ENCODE data around the gene NSMCE1.
"Not testable (repeated sequence)": the region's sequence is repeated elsewhere in the genome, so short reads cannot be mapped to it uniquely, and the experiment has no call there.

NSMCE1 gene

GRCh38 chr16:27269300-27270150 is 953 bp upstream of the NSMCE1 start:
- DNase-seq = no peak

GRCh38 chr16:27267037-27267677 is 1.4 kb downstream of the NSMCE1 start:
- no peak for DNase-seq

GRCh38 chr16:27265982-27266381 is 2.6 kb downstream of the NSMCE1 start:
- DNase-seq = no peak

- no peak for DNase-seq
Measured at GRCh38 chr16:27264151-27264550, 4.4 kb downstream of the NSMCE1 start.

- DNase-seq = not testable (repeated sequence)
Measured at GRCh38 chr16:27262904-27263423, 5.6 kb downstream of the NSMCE1 start.

- DNase-seq = no peak
Measured at GRCh38 chr16:27259710-27260109, 8.9 kb downstream of the NSMCE1 start.

GRCh38 chr16:27258241-27258734 is 10.3 kb downstream of the NSMCE1 start:
- no peak for DNase-seq

- DNase-seq = no peak
Measured at GRCh38 chr16:27257271-27257670, 11.3 kb downstream of the NSMCE1 start.

GRCh38 chr16:27256861-27257260 is 11.7 kb downstream of the NSMCE1 start:
- no peak for DNase-seq

GRCh38 chr16:27254262-27254811 is 14.2 kb downstream of the NSMCE1 start:
- DNase-seq = no peak

GRCh38 chr16:27253526-27253930 is 15.0 kb downstream of the NSMCE1 start:
- DNase-seq = no peak

- DNase-seq = no peak
Measured at GRCh38 chr16:27252206-27252585, 16.4 kb downstream of the NSMCE1 start.

GRCh38 chr16:27251541-27252205 is 16.9 kb downstream of the NSMCE1 start:
- DNase-seq = no peak

- DNase-seq = not testable (repeated sequence)
Measured at GRCh38 chr16:27248886-27249285, 19.7 kb downstream of the NSMCE1 start.

GRCh38 chr16:27248036-27248435 is 20.5 kb downstream of the NSMCE1 start:
- no peak for DNase-seq

- DNase-seq = not testable (repeated sequence)
Measured at GRCh38 chr16:27247076-27247475, 21.5 kb downstream of the NSMCE1 start.

- no peak for DNase-seq
Measured at GRCh38 chr16:27246439-27246838, 22.1 kb downstream of the NSMCE1 start.

- no peak for DNase-seq
Measured at GRCh38 chr16:27245276-27246172, 23.0 kb downstream of the NSMCE1 start.

GRCh38 chr16:27244363-27244755 is 24.2 kb downstream of the NSMCE1 start:
- no peak for DNase-seq

- DNase-seq = no peak
Measured at GRCh38 chr16:27243725-27244362, 24.7 kb downstream of the NSMCE1 start.

- peak; percentile 73 for DNase-seq
Measured at GRCh38 chr16:27242868-27243590, 25.5 kb downstream of the NSMCE1 start.
